ENCODE measurements around the gene KREMEN1. TPM values are rescaled to one million over a fixed set of nuclear protein-coding genes. Genes with fewer than 3 reads are reported as not detected.

KREMEN1 gene
- total and polyA plus RNA-seq, 9 of the 15 experiments (the other 6 are each of a cell fraction or from before 2014, with no cell fraction given) = 0.69 to 11.5 (median 4.3) TPM

- TF ChIP-seq KDM1A (IDR thresholded peaks at IDR 0.05) (0 out of 4 replicates have a peak, but pooled peaks of 1 of the 2 experiments have one; percentile 8), C11orf30 (IDR thresholded peaks at IDR 0.05; ENCODE audit: low read depth) (no peak), ZNF740 (CRISPR knock-in tag; IDR thresholded peaks at IDR 0.05) (no peak), ZNF740 (tag; IDR thresholded peaks at IDR 0.05) (no peak), GABPB1 (CRISPR knock-in tag; IDR thresholded peaks at IDR 0.05) (no peak), BRD9 (IDR thresholded peaks at IDR 0.05; ENCODE audit: low read depth, partially characterized antibody) (peak; percentile 68), NCOA2 (IDR thresholded peaks at IDR 0.05; ENCODE audit: partially characterized antibody in 2 of 2) (no peak), ZNF583 (CRISPR knock-in tag; IDR thresholded peaks at IDR 0.05) (no peak)
Observed at GRCh38 chr22:29203488-29204454, 130.9 kb downstream of the KREMEN1 start (continued).
